BLaER1 (cell line): ENCODE measurements around the gene ASCC3.
A peak's percentile ranks its signal among the peaks of the same experiment; 100 is the strongest.

ENCODE experiments used
- H3K27ac ChIP-seq: shearing (Covaris generic); formaldehyde crosslinking; 2 replicates; pipeline ENCODE4 v1.8.1; 2022
- H3K27me3 ChIP-seq: shearing (Covaris generic); formaldehyde crosslinking; 2 replicates; pipeline ENCODE4 v1.8.1; 2022
- H3K36me3 ChIP-seq: shearing (Covaris generic); formaldehyde crosslinking; 2 replicates; pipeline ENCODE4 v1.8.1; 2022
- H3K4me1 ChIP-seq: shearing (Covaris generic); formaldehyde crosslinking; 2 replicates; pipeline ENCODE4 v1.8.1; 2022
- H3K4me2 ChIP-seq: shearing (Covaris generic); formaldehyde crosslinking; 2 replicates; pipeline ENCODE4 v1.8.1; 2022
- H3K4me3 ChIP-seq: shearing (Covaris generic); formaldehyde crosslinking; 2 replicates; pipeline ENCODE4 v1.8.1; 2022
- H3K9ac ChIP-seq: shearing (Covaris generic); formaldehyde crosslinking; 2 replicates; pipeline ENCODE4 v1.8.1; 2022
- H3K9me3 ChIP-seq: shearing (Covaris generic); formaldehyde crosslinking; 2 replicates; pipeline ENCODE4 v1.8.1; 2022
- H4K20me1 ChIP-seq: shearing (Covaris generic); formaldehyde crosslinking; 2 replicates; pipeline ENCODE4 v1.8.1; 2022
- Cebpa-rat ChIP-seq: shearing (Covaris generic); IDR thresholded peaks from 2 replicates; pipeline ENCODE4 v1.8.1; 2022

ASCC3 gene

GRCh38 chr6:100880853-100881706 lies at the start of gene ASCC3:
Gene ASCC3, minus strand, starts transcription at chr6:100881329. Its CDS starts 13,332 bp downstream, at chr6:100867997.
- peak within 1 kb of the TSS; percentile 90 for H3K4me2 ChIP-seq
- no peaks in the 10 kb centered on the region for H3K27me3 ChIP-seq
- TF ChIP-seq Cebpa-rat: no peak
- H3K36me3 ChIP-seq: 0 out of 2 replicates have a peak, but pooled peaks cover 1% of the 10 kb centered on the region
- peaks cover 40% of the 10 kb centered on the region; the same call in 1 of the 2 replicates for H4K20me1 ChIP-seq
- peak within 1 kb of the TSS; percentile 86 for H3K9ac ChIP-seq
- H3K4me3 ChIP-seq: peak within 1 kb of the TSS; percentile 92
- peak within 1 kb of the TSS; percentile 85 for H3K27ac ChIP-seq
- H3K9me3 ChIP-seq: no peaks in the 10 kb centered on the region
- H3K4me1 ChIP-seq: peaks cover 35% of the 10 kb centered on the region

GRCh38 chr6:100925749-100926148 lies 44.6 kb upstream of the ASCC3 start:
- Histone ChIP-seq H3K36me3 (no peaks in the 10 kb centered on the region), H3K9me3 (no peaks in the 10 kb centered on the region), H3K9ac (no peak overlapping the region), H3K4me2 (no peak overlapping the region), H3K27ac (no peak overlapping the region), H4K20me1 (no peaks in the 10 kb centered on the region), H3K27me3 (no peaks in the 10 kb centered on the region), H3K4me1 (no peaks in the 10 kb centered on the region), H3K4me3 (no peak overlapping the region)
- no peak for TF ChIP-seq Cebpa-rat

- Histone ChIP-seq H4K20me1 (no peaks in the 10 kb centered on the region), H3K4me2 (no peak overlapping the region), H3K9me3 (no peaks in the 10 kb centered on the region)
Observed at GRCh38 chr6:100924534-100925227, 43.6 kb upstream of the ASCC3 start.

GRCh38 chr6:100923481-100924165 lies 42.5 kb upstream of the ASCC3 start:
- no peak overlapping the region for H3K27ac ChIP-seq
- no peaks in the 10 kb centered on the region for H3K4me1 ChIP-seq
- no peak for TF ChIP-seq Cebpa-rat
- no peaks in the 10 kb centered on the region for H3K36me3 ChIP-seq
- no peak overlapping the region for H3K9ac ChIP-seq
- H3K27me3 ChIP-seq: no peaks in the 10 kb centered on the region
- H3K4me2 ChIP-seq: no peak overlapping the region
- H3K4me3 ChIP-seq: no peak overlapping the region
- no peaks in the 10 kb centered on the region for H3K9me3 ChIP-seq
- no peaks in the 10 kb centered on the region for H4K20me1 ChIP-seq

More at GRCh38 chr6:100924534-100925227, 43.6 kb upstream of the ASCC3 start:
- no peak overlapping the region for H3K4me3 ChIP-seq
- H3K9ac ChIP-seq: no peak overlapping the region
- no peaks in the 10 kb centered on the region for H3K27me3 ChIP-seq
- H3K36me3 ChIP-seq: no peaks in the 10 kb centered on the region
- TF ChIP-seq Cebpa-rat: no peak
- H3K27ac ChIP-seq: no peak overlapping the region
- H3K4me1 ChIP-seq: no peaks in the 10 kb centered on the region

GRCh38 chr6:100920028-100920605 lies 39.0 kb upstream of the ASCC3 start:
- Histone ChIP-seq H3K27me3 (no peaks in the 10 kb centered on the region), H4K20me1 (no peaks in the 10 kb centered on the region), H3K4me1 (no peaks in the 10 kb centered on the region), H3K27ac (no peak overlapping the region), H3K36me3 (no peaks in the 10 kb centered on the region), H3K9me3 (no peaks in the 10 kb centered on the region), H3K4me2 (no peak overlapping the region), H3K9ac (no peak overlapping the region), H3K4me3 (no peak overlapping the region)
- TF ChIP-seq Cebpa-rat: no peak

- no peaks in the 10 kb centered on the region for H4K20me1 ChIP-seq
- TF ChIP-seq Cebpa-rat: no peak
- H3K4me2 ChIP-seq: no peak overlapping the region
- H3K9me3 ChIP-seq: no peaks in the 10 kb centered on the region
- no peaks in the 10 kb centered on the region for H3K36me3 ChIP-seq
- no peak overlapping the region for H3K9ac ChIP-seq
- H3K27me3 ChIP-seq: no peaks in the 10 kb centered on the region
- no peak overlapping the region for H3K27ac ChIP-seq
- H3K4me1 ChIP-seq: no peaks in the 10 kb centered on the region
- H3K4me3 ChIP-seq: no peak overlapping the region
Observed at GRCh38 chr6:100918152-100918551, 37.0 kb upstream of the ASCC3 start.

- no peak for TF ChIP-seq Cebpa-rat
- Histone ChIP-seq H3K9me3 (no peaks in the 10 kb centered on the region), H4K20me1 (no peaks in the 10 kb centered on the region), H3K36me3 (no peaks in the 10 kb centered on the region), H3K27me3 (no peaks in the 10 kb centered on the region), H3K4me1 (no peaks in the 10 kb centered on the region), H3K4me2 (no peak overlapping the region), H3K4me3 (no peak overlapping the region), H3K27ac (no peak overlapping the region), H3K9ac (no peak overlapping the region)
Observed at GRCh38 chr6:100915876-100916275, 34.7 kb upstream of the ASCC3 start.

GRCh38 chr6:100913400-100914276 lies 32.5 kb upstream of the ASCC3 start:
- Histone ChIP-seq H3K9me3 (no peaks in the 10 kb centered on the region), H3K27ac (no peak overlapping the region), H3K4me1 (no peaks in the 10 kb centered on the region), H3K4me2 (no peak overlapping the region), H4K20me1 (no peaks in the 10 kb centered on the region), H3K4me3 (no peak overlapping the region), H3K36me3 (no peaks in the 10 kb centered on the region), H3K27me3 (no peaks in the 10 kb centered on the region), H3K9ac (no peak overlapping the region)
- no peak for TF ChIP-seq Cebpa-rat

GRCh38 chr6:100906325-100906724 lies 25.2 kb upstream of the ASCC3 start:
- Histone ChIP-seq H3K4me3 (no peak overlapping the region), H3K4me1 (peaks cover 7% of the 10 kb centered on the region), H3K36me3 (no peaks in the 10 kb centered on the region), H4K20me1 (no peaks in the 10 kb centered on the region), H3K4me2 (no peak overlapping the region), H3K9ac (no peak overlapping the region), H3K27ac (no peak overlapping the region), H3K9me3 (no peaks in the 10 kb centered on the region), H3K27me3 (no peaks in the 10 kb centered on the region)
- no peak for TF ChIP-seq Cebpa-rat
